HG03196 (cell line): Measurements from ENCODE around the gene G6PC1.

Experiments used
- ATAC-seq: cut with Tn5 transposase; IDR thresholded peaks from one replicate; pipeline ENCODE4 v1.9.1; 2021; ENCODE audit not compliant: unreplicated experiment

G6PC1 gene

DNA sequence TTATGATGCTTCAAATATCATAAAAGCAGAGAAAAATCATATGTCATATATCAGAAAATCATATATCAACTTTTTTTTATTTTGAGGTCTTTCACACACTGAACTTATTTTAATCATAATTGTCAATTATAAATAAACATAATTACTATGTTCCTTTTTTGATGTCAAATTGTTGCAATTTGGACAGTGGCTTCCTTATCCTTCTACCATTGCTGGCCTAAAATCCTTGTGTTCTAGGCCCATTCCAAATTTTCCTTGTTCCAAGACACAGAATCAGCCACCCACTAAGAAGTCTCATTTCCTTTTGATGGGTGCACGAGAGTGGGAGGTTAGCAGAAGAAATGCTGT lies 28.9 kb downstream of the G6PC1 start:
- ATAC-seq = no peak

DNA sequence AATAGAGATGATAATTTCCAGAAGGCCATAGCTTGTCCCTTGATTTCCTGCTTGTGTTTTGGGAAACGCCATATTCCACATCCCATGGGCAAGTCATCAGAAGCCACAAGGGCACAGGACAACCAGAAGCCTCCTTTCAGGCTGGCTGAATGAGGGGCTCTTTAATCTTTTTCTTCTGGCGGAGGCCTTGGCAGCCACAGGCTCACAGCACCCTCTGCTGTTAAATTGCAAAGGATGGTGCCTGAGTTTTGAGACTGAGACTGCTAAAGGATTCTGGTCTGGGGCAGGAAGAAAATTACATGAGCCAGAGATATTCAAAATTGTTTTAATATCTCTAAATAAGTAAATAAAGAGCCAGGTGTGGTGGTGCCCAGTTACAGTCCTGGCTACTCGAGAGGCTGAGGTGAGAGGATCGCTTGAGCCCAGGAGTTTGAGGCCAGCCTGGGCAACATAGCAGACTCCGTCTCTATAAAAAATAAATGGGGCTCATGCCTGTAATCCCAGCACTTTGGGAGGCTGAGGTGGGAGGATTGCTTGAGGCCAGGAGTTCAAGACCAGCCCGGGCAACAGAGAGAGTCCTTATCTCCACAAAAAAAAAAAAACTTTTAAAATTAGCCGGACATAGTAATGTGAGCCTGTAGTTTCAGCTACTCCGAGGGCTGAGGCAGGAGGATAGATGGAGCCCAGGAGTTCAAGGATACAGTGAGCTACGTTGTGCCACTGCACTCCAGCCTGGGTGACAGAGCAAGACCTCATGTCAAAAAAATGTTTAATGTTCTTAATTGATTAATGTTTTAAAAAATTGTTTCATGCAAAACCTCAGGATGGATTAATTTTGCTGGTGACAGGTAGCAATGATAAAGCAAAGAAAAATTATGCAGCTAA lies 37.4 kb downstream of the G6PC1 start:
- no peak for ATAC-seq

DNA sequence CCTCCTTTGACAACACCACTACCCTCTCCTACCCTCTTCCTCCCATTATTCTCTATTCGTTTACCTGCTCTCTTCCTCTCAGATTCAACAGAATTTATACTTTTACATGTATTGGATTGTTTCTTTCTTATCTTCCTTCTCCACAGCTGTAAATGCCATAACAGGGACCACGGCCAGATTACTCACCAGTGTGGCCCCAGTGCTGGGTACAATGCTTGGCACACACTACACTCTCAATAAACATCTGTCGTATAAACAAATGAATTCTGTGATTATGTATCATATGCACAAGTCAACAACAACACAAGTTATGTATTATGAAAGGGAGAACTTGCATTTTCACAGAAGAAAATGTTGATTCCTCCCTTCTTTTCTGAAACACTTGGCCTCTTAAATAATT lies 43.6 kb downstream of the G6PC1 start:
- no peak for ATAC-seq

DNA sequence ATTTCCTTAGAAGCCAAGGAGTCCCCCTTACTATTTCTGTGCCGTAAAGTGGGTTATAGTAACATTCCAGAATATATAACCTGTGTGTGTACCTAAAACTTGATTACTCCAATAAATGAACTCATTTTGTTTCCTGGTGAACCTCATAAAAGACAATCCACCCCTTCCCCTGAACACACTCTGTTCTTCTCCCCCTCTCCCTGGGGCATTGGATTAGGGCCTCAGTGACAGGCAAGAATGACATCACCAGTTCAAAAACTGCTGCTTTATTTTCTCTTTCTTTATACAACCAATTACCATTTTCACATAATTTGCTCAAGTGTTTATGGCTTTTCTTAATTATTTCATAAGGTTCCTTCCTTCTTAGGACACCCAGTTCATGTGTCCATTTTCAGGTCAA lies 46.2 kb downstream of the G6PC1 start:
- no peak for ATAC-seq

DNA sequence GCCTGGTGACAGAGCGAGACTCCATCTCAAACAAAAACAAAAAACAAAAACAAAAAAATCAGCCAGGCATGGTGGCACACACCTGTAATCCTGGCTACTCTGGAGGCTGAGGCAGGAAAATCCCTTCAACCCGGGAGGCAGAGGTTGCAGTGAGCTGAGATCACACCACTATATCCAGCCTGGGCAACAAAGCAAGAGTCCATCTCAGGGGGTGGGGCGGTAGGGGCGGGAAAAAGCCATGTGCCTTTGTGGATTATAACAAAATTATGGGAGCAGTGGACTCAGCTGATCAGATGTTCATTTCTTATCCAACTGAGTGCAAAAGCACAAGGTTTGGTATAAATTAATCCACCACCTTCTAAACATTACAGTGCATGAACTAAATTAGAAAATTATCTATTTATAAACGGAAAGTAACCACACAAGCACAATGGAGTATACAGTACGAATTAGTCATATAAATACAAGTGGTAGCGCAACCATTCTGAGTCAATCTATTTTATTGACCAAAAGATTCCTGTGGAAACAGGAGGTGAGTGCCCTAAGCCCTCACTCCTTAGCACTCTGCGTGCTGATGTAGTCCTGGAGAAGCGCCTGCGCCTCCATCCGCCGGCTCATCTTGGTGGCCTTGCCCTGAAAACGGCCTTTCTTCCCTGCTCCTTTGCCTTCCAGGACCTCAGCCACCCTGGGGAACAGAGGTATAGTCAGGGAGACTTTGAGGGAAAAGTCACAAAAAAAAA lies 49.6 kb downstream of the G6PC1 start:
- ATAC-seq = no peak
